Measurements from ENCODE around the gene EIF4EBP3.

The EIF4EBP3 gene

GRCh38 chr5:140550147-140551079 lies 3.0 kb downstream of the EIF4EBP3 start:
- H3K9me3 ChIP-seq = no peaks in the 10 kb centered on the region
- H3K36me3 ChIP-seq = peaks cover 12 to 33% (median 29%) of the 10 kb centered on the region in 3 donors
- H3K27ac ChIP-seq = peak overlapping the region; percentile 93 to 99
- DNase-seq = no peak
- H3K4me3 ChIP-seq = no peak overlapping the region
- no peaks in the 10 kb centered on the region for H3K27me3 ChIP-seq
- no peak for TF ChIP-seq CTCF (IDR thresholded peaks at IDR 0.05)
- H3K4me1 ChIP-seq = peaks cover 13 to 41% (median 30%) of the 10 kb centered on the region in 4 donors
- intact Hi-C loops (cut with DNase I; ENCODE audit: low total_unique reads) = no loop called here

GRCh38 chr5:140551872-140552271 lies 4.4 kb downstream of the EIF4EBP3 start:
- Histone ChIP-seq H3K4me3 (no peak overlapping the region), H3K36me3 (peaks cover 12 to 33% (median 29%) of the 10 kb centered on the region in 3 donors), H3K27me3 (no peaks in the 10 kb centered on the region), H3K9me3 (no peaks in the 10 kb centered on the region), H3K4me1 (peaks cover 13 to 47% (median 38%) of the 10 kb centered on the region in 4 donors), H3K27ac (no peak overlapping the region)
- intact Hi-C loops (cut with DNase I; ENCODE audit: low total_unique reads) = no loop called here
- TF ChIP-seq CTCF (IDR thresholded peaks at IDR 0.05) = no peak
- DNase-seq = no peak

- no peaks in the 10 kb centered on the region for H3K9me3 ChIP-seq
- peaks cover 8 to 45% (median 29%) of the 10 kb centered on the region in 4 donors for H3K4me1 ChIP-seq
- H3K4me3 ChIP-seq = no peak overlapping the region
- no peak for TF ChIP-seq CTCF (IDR thresholded peaks at IDR 0.05)
- intact Hi-C loops (cut with DNase I; ENCODE audit: low total_unique reads) = no loop called here
- no peak overlapping the region for H3K27ac ChIP-seq
- H3K36me3 ChIP-seq = peaks cover 12 to 33% (median 29%) of the 10 kb centered on the region in 3 donors
- no peak for DNase-seq
- H3K27me3 ChIP-seq = no peaks in the 10 kb centered on the region
These were observed 6.2 kb downstream of the EIF4EBP3 start for GRCh38 chr5:140553657-140554056.

- H3K4me3 ChIP-seq = no peak overlapping the region
- no peak for TF ChIP-seq CTCF (IDR thresholded peaks at IDR 0.05)
- peaks cover 12 to 27% (median 25%) of the 10 kb centered on the region in 3 donors for H3K36me3 ChIP-seq
- H3K27ac ChIP-seq = no peak overlapping the region
- DNase-seq = no peak
- H3K27me3 ChIP-seq = no peaks in the 10 kb centered on the region
- no peaks in the 10 kb centered on the region for H3K9me3 ChIP-seq
- intact Hi-C loops (cut with DNase I; ENCODE audit: low total_unique reads) = no loop called here
- H3K4me1 ChIP-seq = peaks cover 4 to 37% (median 21%) of the 10 kb centered on the region in 4 donors
These were observed 7.0 kb downstream of the EIF4EBP3 start for GRCh38 chr5:140554454-140554853.

- intact Hi-C loops (cut with DNase I; ENCODE audit: low total_unique reads) = no loop called here
- H3K27ac ChIP-seq = peak overlapping the region; percentile 22 to 85
- H3K4me1 ChIP-seq = peaks cover 4 to 32% (median 18%) of the 10 kb centered on the region in 4 donors
These were observed 8.4 kb downstream of the EIF4EBP3 start for GRCh38 chr5:140555747-140556312.

More at GRCh38 chr5:140555747-140556312, 8.4 kb downstream of the EIF4EBP3 start:
- no peaks in the 10 kb centered on the region for H3K9me3 ChIP-seq
- H3K36me3 ChIP-seq = peaks cover 9 to 23% (median 16%) of the 10 kb centered on the region in 3 donors
- TF ChIP-seq CTCF (IDR thresholded peaks at IDR 0.05) = no peak
- DNase-seq = no peak
- peak overlapping the region in 1 of 2 donors; percentile 86 for H3K4me3 ChIP-seq
- H3K27me3 ChIP-seq = no peaks in the 10 kb centered on the region

Data from tibial artery (tissue), 4 donors.